ENCODE data around the gene UGT3A2.

DNA sequence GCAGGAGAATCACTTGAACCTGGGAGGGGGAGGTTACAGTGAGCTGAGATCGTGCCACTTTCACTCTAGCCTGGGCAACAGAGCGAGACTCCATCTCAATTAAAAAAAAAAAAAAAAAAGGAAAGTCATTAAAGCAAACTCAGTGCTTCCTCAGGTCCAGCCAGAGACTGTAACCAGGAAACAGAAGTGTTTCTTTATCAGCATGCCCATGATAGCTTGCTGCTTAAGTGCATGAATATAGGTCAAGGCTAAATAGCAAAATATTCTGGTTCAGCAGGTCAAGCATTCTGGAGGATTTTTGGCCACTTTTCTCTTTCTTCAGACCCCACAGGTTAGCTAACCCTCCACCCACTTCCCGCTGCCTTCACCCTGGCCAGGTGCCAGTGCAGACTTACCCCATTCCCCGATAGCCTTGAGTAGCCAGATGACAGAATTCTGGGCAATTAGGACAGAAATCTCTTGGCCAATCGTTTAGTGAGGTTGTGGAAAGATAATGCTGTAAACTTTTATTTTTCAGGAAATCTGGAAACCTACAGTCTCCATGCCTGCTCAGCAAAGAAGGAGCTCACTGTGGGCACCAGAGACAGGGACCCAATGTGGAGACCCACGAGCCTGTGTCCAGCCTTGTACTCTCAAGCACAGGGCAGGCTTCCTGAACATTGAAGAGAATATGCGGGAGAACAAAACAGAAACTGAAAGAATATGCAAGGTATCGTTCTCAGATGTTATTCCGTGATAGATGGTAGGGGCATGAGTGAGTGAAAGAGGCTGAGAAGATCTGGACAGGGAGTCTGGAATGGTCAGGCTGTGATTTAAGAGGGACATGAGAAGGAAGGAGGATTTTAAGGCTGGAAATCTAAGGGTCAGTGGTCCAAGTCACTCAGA is 4.2 kb upstream of the UGT3A2 start:
- TF ChIP-seq, protein P1, sequence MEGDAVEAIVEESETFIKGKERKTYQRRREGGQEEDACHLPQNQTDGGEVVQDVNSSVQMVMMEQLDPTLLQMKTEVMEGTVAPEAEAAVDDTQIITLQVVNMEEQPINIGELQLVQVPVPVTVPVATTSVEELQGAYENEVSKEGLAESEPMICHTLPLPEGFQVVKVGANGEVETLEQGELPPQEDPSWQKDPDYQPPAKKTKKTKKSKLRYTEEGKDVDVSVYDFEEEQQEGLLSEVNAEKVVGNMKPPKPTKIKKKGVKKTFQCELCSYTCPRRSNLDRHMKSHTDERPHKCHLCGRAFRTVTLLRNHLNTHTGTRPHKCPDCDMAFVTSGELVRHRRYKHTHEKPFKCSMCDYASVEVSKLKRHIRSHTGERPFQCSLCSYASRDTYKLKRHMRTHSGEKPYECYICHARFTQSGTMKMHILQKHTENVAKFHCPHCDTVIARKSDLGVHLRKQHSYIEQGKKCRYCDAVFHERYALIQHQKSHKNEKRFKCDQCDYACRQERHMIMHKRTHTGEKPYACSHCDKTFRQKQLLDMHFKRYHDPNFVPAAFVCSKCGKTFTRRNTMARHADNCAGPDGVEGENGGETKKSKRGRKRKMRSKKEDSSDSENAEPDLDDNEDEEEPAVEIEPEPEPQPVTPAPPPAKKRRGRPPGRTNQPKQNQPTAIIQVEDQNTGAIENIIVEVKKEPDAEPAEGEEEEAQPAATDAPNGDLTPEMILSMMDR (IDR thresholded peaks at IDR 0.05) = no peak
- TF ChIP-seq EZH2 (IDR thresholded peaks at IDR 0.05; ENCODE audit: borderline replicate concordance, insufficient read depth, low read depth, low read length, poor library complexity, severe bottlenecking) = no peak

Data from B cell (primary cell).